GM12878 (cell line): ENCODE measurements around the gene DRICH1. TPM values are rescaled to one million over a fixed set of nuclear protein-coding genes. Genes with fewer than 3 reads are reported as not detected.
A peak's percentile ranks its signal among the peaks of the same experiment; 100 is the strongest.
"Not testable (repeated sequence)": the region's sequence is repeated elsewhere in the genome, so short reads cannot be mapped to it uniquely, and the experiment has no call there.

Source experiments
- ATAC-seq: fragments of 200-7000 bp; cut with Tn5 transposase; 3 replicates; pipeline ENCODE4 v1.9.1; 2020; ENCODE audit warnings: mild to moderate bottlenecking, moderate library complexity
- BruUV-seq: library from RNA; stranded (reverse); fragments of 400-500 nt; replicated peaks from 2 replicates; lab custom pipeline; 2021; lab: Mats Ljungman, UMichigan
- CTCF ChIA-PET: fragments of 300-600 bp; sonication (Branson Sonifier 250); formaldehyde crosslinking; extraction: SDS; loops from one replicate; lab custom pipeline; 2021; ENCODE audit warnings: inconsistent platforms; lab: Yijun Ruan, JAX
- POLR2A ChIA-PET: fragments of 350-600 bp; formaldehyde crosslinking; extraction: SDS; loops from one replicate; lab custom pipeline; 2021; ENCODE audit warnings: inconsistent platforms; lab: Charles Lee
- RAD21 ChIA-PET: fragments of 300-600 bp; sonication (Branson Sonifier 250); formaldehyde crosslinking; loops from one replicate; lab custom pipeline; 2023; ENCODE audit warnings: antibody characterized with exemption; ENCODE audit not compliant: unreplicated experiment; lab: Charles Lee
- SMC1A ChIA-PET: fragments of 300-600 bp; sonication (Branson Sonifier 250); formaldehyde crosslinking; loops from one replicate; lab custom pipeline; 2023; ENCODE audit not compliant: unreplicated experiment, uncharacterized antibody; lab: Charles Lee
- DNase-seq: peaks from one replicate; pipeline ENCODE4 v3.0.0-alpha.2; 2011; ENCODE audit warnings: low read depth, low spot score
- FAIRE-seq: peaks from 3 replicates; lab custom pipeline; 2011; peaks lifted over from hg19 to GRCh38; lab: Jason Lieb, UNC
- H2AFZ ChIP-seq: 2 replicates; pipeline ENCODE4 v1.6.0; 2011; ENCODE audit warnings: low read depth, low read length, control low read depth; ENCODE audit not compliant: control insufficient read depth
- H3K27ac ChIP-seq: 2 replicates; pipeline ENCODE4 v1.5.1; 2011; ENCODE audit warnings: control low read depth; ENCODE audit not compliant: control insufficient read depth, insufficient read depth
- H3K27me3 ChIP-seq, 2 experiments: replicated peaks in 1 of 2; 2 replicates each; pipeline versions ENCODE4 v1.6.0 to v1.6.1; 2011; ENCODE audit warnings: low read length in 1 of 2; ENCODE audit not compliant: control insufficient read depth in 2 of 2, insufficient read depth in 2 of 2
- H3K36me3 ChIP-seq, 2 experiments: 2 replicates each; pipeline ENCODE4 v1.5.1; 2011; ENCODE audit warnings: low read length in 1 of 2; ENCODE audit not compliant: control insufficient read depth in 2 of 2, insufficient read depth in 2 of 2
- H3K4me1 ChIP-seq: 2 replicates; pipeline ENCODE4 v1.6.1; 2011; ENCODE audit warnings: mild to moderate bottlenecking, low read length, moderate library complexity, mixed read lengths; ENCODE audit not compliant: control insufficient read depth, insufficient read depth
- H3K4me2 ChIP-seq: 2 replicates; pipeline ENCODE4 v1.6.0; 2011; ENCODE audit warnings: control low read depth; ENCODE audit not compliant: control insufficient read depth, insufficient read depth
- H3K4me3 ChIP-seq: fragments of 200-600 bp; sonication (generic); 2 replicates; pipeline ENCODE4 v1.5.1; 2016
- H3K79me2 ChIP-seq: 2 replicates; pipeline ENCODE4 v1.6.0; 2011; ENCODE audit warnings: low read length; ENCODE audit not compliant: control insufficient read depth, insufficient read depth
- H3K9ac ChIP-seq: 2 replicates; pipeline ENCODE4 v1.8.0; 2011; ENCODE audit warnings: low read length, control low read depth, mixed read lengths; ENCODE audit not compliant: control insufficient read depth, insufficient read depth
- H3K9me3 ChIP-seq: replicated peaks from 3 replicates; pipeline ENCODE4 v1.5.1; 2011; ENCODE audit warnings: mild to moderate bottlenecking, low read length; ENCODE audit not compliant: control insufficient read depth, insufficient read depth
- H4K20me1 ChIP-seq: 2 replicates; pipeline ENCODE4 v1.6.0; 2011; ENCODE audit not compliant: control insufficient read depth, insufficient read depth
- ATF7 ChIP-seq: fragments of 450-650 bp; IDR thresholded peaks from 2 replicates; pipeline ENCODE4 v1.6.1; 2016; ENCODE audit warnings: low read depth, mild to moderate bottlenecking
- EGR1 ChIP-seq, 2 experiments: IDR thresholded peaks; 1 replicate in 1 of 2; 2 replicates in 1 of 2; pipeline ENCODE4 v1.6.1; 2011 to 2012; ENCODE audit warnings: low read depth in 2 of 2, low read length in 2 of 2, borderline replicate concordance in 1 of 2, mild to moderate bottlenecking in 1 of 2, moderate library complexity in 1 of 2
- WGBS: methylation state at CpG from one replicate; pipeline ENCODE4 v1.1.6; 2016; ENCODE audit warnings: low lambda C conversion rate; ENCODE audit not compliant: insufficient replicate concordance, insufficient coverage; ENCODE audit errors: missing lambda C conversion rate; 5-methylcytosine and 5-hydroxymethylcytosine counted together
- in situ Hi-C: fragments of 300-500 bp; cut with MboI; formaldehyde crosslinking; loops from 9 replicates; pipeline ENCODE4 v1.14.3; 2018; ENCODE audit warnings: mixed read lengths
- intact Hi-C: fragments of 100-400 bp; cut with micrococcal nuclease; formaldehyde crosslinking; loops from one replicate; pipeline ENCODE4 v1.14.2; 2022; ENCODE audit not compliant: unreplicated experiment
- polyA plus RNA-seq, 11 experiments: library from polyadenylated mRNA; depleted of rRNA in 4 of 11; unstranded in 6 of 11; stranded (reverse) in 5 of 11; fragments of >200 nt; fragmentation: Nextera tagmentation in 4 of 11; fragmentation: Illumina TruSeq in 1 of 11; extraction: Ambion mirVana in 4 of 11; extraction: Trizol in 1 of 11; gene quantifications; 1 replicate in 1 of 11; 2 replicates in 10 of 11; pipeline versions ENCODE4 v1.2.1 to v1.2.3, GENCODE V29; 2011 to 2016; ENCODE audit warnings: inconsistent platforms in 2 of 11, missing spikeins in 2 of 11, low read depth in 1 of 11
- total RNA-seq, 4 experiments: library from RNA; depleted of rRNA in 3 of 4; stranded (reverse); fragments of >200 nt in 3 of 4; fragmentation: Illumina TruSeq in 1 of 4; extraction: Trizol in 1 of 4; gene quantifications; 2 replicates each; pipeline versions ENCODE4 v1.2.1 to v1.2.3, GENCODE V29; 2013 to 2021

DRICH1 gene
- total and polyA plus RNA-seq, 10 of the 15 experiments (the other 5 are each of a cell fraction or from before 2014, with no cell fraction given), result not detected

DNA sequence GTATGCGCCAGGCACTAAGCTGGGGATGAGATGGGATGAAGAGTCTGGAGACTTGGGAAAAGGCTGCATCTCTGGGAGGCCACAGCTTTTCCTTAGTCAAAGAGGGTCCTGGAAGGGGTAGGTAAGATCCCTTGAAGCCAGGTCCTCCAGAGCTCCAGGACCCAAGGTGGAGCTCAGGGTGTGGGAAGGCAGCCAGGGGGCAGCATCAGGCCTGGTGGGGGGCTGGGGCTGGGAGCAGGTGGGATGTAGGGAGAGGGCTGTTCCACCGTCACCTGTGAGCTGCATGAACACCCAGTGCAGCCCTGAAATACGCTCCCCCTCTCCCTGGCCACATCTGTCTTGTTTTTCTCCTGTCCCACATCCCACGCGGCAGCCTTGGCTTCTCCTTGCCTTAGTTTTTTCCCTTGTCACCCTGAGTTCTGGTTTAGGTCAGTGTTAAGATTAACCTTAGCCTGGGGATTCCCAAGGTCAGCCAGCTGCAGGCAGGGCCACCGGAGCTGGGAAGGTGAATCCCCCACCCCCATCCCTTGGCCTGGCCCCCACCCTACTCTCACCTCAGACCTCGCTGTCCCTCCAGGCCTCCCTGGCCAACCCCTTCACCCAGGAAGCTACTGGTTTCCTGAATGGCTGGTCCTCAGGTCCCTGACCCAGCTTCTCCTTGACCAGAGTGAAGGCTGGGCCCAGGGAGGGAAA is 34.4 kb downstream of the DRICH1 start:
- CTCF ChIA-PET, SMC1A ChIA-PET, H3K79me2 ChIP-seq, H3K27me3 ChIP-seq, H2AFZ ChIP-seq, POLR2A ChIA-PET, H3K4me1 ChIP-seq, H3K4me3 ChIP-seq, H3K9ac ChIP-seq, RAD21 ChIA-PET, H4K20me1 ChIP-seq, H3K9me3 ChIP-seq, DNase-seq, intact Hi-C loops, FAIRE-seq, H3K4me2 ChIP-seq, H3K36me3 ChIP-seq, BruUV-seq, H3K27ac ChIP-seq: not testable (repeated sequence)
- in situ Hi-C loops, result loop anchor here (10.0 kb wide), 1 partner anchor 1837 kb away; no protein-coding TSS in a partner anchor
- 17% methylated on average over 3 of the region's 7 CpGs for WGBS
- peak in 1 of 2 experiments; percentile 12; a peak in 1 of 3 replicates for TF ChIP-seq EGR1 (IDR thresholded peaks at IDR 0.05; ENCODE audit: borderline replicate concordance in 1 of 2, low read depth in 2 of 2, low read length in 2 of 2)
- ATAC-seq, result peak; percentile 73

DNA sequence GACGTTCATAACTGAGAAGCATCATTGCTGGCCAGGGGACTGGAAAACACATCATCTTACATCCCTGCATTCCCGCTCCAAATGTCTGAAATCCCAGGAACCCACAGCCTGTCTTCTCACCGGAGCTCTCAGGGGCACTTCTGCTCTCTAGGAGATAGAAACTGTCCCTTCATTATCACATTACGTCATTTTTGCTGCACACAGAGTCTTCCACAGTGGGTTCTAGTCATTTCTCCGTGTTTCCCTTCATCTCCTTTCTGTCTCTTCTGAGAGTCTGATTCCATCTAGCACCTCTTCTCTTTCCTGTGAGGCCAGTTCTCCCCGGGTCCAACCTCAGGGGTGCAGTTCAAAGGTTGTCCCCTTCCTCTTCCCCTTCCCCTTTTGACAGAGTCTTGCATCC is 36.2 kb downstream of the DRICH1 start:
- H3K4me1 ChIP-seq, H2AFZ ChIP-seq, H3K36me3 ChIP-seq, H3K79me2 ChIP-seq, H3K27ac ChIP-seq, H3K27me3 ChIP-seq, H3K4me3 ChIP-seq, H3K4me2 ChIP-seq, H3K9ac ChIP-seq, DNase-seq, CTCF ChIA-PET, SMC1A ChIA-PET, BruUV-seq, intact Hi-C loops, RAD21 ChIA-PET, POLR2A ChIA-PET, H3K9me3 ChIP-seq, H4K20me1 ChIP-seq, ATAC-seq, FAIRE-seq: not testable (repeated sequence)
- TF ChIP-seq ATF7, result peak; percentile 69
- in situ Hi-C loops, result loop anchor here (10.0 kb wide), 1 partner anchor 1839 kb away; no protein-coding TSS in a partner anchor
- WGBS, result 1% methylated on average over 6 of the region's 6 CpGs
